ENCODE measurements around the gene SIGLEC14. TPM values are rescaled to one million over a fixed set of nuclear protein-coding genes. Genes with fewer than 3 reads are reported as not detected.

The SIGLEC14 gene
- total RNA-seq, 2 donors from 2014 or later: 0.26 to 0.31 TPM

- Histone ChIP-seq H3K36me3 (no peaks in the 10 kb centered on the region), H3K4me1 (no peaks in the 10 kb centered on the region), H3K4me3 (no peak overlapping the region), H3K27me3 (no peaks in the 10 kb centered on the region), H3K27ac (no peak overlapping the region), H3K9me3 (peaks cover 0 to 6% of the 10 kb centered on the region in 2 donors)
- TF ChIP-seq, protein P1, sequence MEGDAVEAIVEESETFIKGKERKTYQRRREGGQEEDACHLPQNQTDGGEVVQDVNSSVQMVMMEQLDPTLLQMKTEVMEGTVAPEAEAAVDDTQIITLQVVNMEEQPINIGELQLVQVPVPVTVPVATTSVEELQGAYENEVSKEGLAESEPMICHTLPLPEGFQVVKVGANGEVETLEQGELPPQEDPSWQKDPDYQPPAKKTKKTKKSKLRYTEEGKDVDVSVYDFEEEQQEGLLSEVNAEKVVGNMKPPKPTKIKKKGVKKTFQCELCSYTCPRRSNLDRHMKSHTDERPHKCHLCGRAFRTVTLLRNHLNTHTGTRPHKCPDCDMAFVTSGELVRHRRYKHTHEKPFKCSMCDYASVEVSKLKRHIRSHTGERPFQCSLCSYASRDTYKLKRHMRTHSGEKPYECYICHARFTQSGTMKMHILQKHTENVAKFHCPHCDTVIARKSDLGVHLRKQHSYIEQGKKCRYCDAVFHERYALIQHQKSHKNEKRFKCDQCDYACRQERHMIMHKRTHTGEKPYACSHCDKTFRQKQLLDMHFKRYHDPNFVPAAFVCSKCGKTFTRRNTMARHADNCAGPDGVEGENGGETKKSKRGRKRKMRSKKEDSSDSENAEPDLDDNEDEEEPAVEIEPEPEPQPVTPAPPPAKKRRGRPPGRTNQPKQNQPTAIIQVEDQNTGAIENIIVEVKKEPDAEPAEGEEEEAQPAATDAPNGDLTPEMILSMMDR (IDR thresholded peaks at IDR 0.05): no peak
- no peak for DNase-seq (ENCODE audit: low spot score)
These were observed 30.6 kb downstream of the SIGLEC14 start for GRCh38 chr19:51615991-51616390.

GRCh38 chr19:51614789-51615188 is 31.8 kb downstream of the SIGLEC14 start:
- no peak for DNase-seq (ENCODE audit: low spot score)
- Histone ChIP-seq H3K4me1 (no peaks in the 10 kb centered on the region), H3K27ac (no peak overlapping the region), H3K4me3 (no peak overlapping the region), H3K9me3 (peaks cover 0 to 6% of the 10 kb centered on the region in 2 donors), H3K36me3 (no peaks in the 10 kb centered on the region), H3K27me3 (no peaks in the 10 kb centered on the region)
- TF ChIP-seq, protein P1 (IDR thresholded peaks at IDR 0.05): no peak

GRCh38 chr19:51610576-51610975 is 36.0 kb downstream of the SIGLEC14 start:
- H3K27ac ChIP-seq: no peak overlapping the region
- TF ChIP-seq, protein P1 (IDR thresholded peaks at IDR 0.05): no peak

GRCh38 chr19:51607920-51608562 is 38.6 kb downstream of the SIGLEC14 start:
- Histone ChIP-seq H3K27ac (no peak overlapping the region), H3K36me3 (no peaks in the 10 kb centered on the region), H3K9me3 (peaks cover 0 to 5% of the 10 kb centered on the region in 2 donors), H3K4me3 (no peak overlapping the region), H3K27me3 (no peaks in the 10 kb centered on the region), H3K4me1 (no peaks in the 10 kb centered on the region)
- no peak for DNase-seq (ENCODE audit: low spot score)
- TF ChIP-seq, protein P1 (IDR thresholded peaks at IDR 0.05): peak; percentile 12 to 64

More at GRCh38 chr19:51610576-51610975, 36.0 kb downstream of the SIGLEC14 start:
- H3K4me1 ChIP-seq: no peaks in the 10 kb centered on the region
- peaks cover 0 to 6% of the 10 kb centered on the region in 2 donors for H3K9me3 ChIP-seq
- no peak for DNase-seq (ENCODE audit: low spot score)
- no peak overlapping the region for H3K4me3 ChIP-seq
- no peaks in the 10 kb centered on the region for H3K36me3 ChIP-seq
- H3K27me3 ChIP-seq: no peaks in the 10 kb centered on the region

- no peak overlapping the region for H3K27ac ChIP-seq
- TF ChIP-seq, protein P1 (IDR thresholded peaks at IDR 0.05): no peak
- no peaks in the 10 kb centered on the region for H3K9me3 ChIP-seq
- no peak overlapping the region for H3K4me3 ChIP-seq
- DNase-seq (ENCODE audit: low spot score): no peak
- no peaks in the 10 kb centered on the region for H3K27me3 ChIP-seq
- no peaks in the 10 kb centered on the region for H3K4me1 ChIP-seq
- H3K36me3 ChIP-seq: no peaks in the 10 kb centered on the region
These were observed 39.5 kb downstream of the SIGLEC14 start for GRCh38 chr19:51607077-51607476.

All from right atrium auricular region (tissue), 2 donors.